ENCODE results near the gene MRPL37.

GRCh38 chr1:54248966-54249365 is 49.0 kb downstream of the MRPL37 start:
- TF ChIP-seq POLR2AphosphoS5 (IDR thresholded peaks at IDR 0.05; ENCODE audit: borderline replicate concordance, low read depth, low read length) (no peak), EZH2 (IDR thresholded peaks at IDR 0.05) (no peak)
